ENCODE results near the gene MIPOL1. TPM values are rescaled to one million over a fixed set of nuclear protein-coding genes. Genes with fewer than 3 reads are reported as not detected.
"Not testable (repeated sequence)": the region's sequence is repeated elsewhere in the genome, so short reads cannot be mapped to it uniquely, and the experiment has no call there.

The MIPOL1 gene
- total RNA-seq, 1 donor from 2014 or later, result 18.4 TPM

DNA sequence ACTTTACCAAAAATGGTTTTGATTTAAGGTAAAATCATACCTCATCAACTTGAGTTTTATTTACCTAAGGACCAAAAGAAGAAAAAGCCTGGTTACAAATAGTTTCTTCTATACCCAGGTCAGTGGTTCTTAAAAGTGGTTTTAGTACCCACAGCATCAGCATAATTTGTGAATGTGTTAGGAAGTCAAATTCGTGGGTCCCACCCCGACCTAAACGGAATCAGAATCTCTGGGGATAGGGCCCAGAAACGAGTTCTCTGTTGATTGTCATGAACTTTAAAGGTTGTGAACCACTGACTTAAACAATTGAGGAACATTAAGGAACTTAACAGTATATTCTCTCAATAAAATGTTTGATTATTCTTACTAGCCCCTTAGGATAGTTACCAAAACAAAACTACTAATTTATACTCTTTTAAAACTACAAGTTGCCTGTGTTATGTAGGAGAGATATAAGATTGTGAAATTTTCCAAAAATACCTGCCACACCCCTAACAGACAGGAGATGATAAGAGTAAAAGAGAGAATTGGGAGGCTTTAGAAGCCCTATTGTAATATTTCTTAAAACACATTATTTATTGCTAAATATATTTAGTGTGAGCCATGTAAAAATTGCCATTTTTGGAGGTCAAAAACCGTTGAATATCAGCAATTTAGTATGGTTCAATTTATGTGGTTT lies 24.7 kb upstream of the MIPOL1 start:
- Histone ChIP-seq H3K27me3 (no peaks in the 10 kb centered on the region), H3K9me3 (ENCODE audit: low read depth) (no peaks in the 10 kb centered on the region), H3F3A (ENCODE audit: low read depth) (peaks cover 15% of the 10 kb centered on the region), H3K79me2 (ENCODE audit: low read depth) (peaks cover 24% of the 10 kb centered on the region), H3K36me3 (no peaks in the 10 kb centered on the region), H2AFZ (replicated peaks) (peak overlapping the region; percentile 96), H3K4me3 (peak overlapping the region; percentile 62), H3K4me2 (peak overlapping the region; percentile 87), H3K9ac (no peak overlapping the region), H3K27ac (no peak overlapping the region), H4K20me1 (ENCODE audit: low read depth) (no peaks in the 10 kb centered on the region), H3K4me1 (peaks cover 32% of the 10 kb centered on the region)
- H3K4me1 Mint-ChIP-seq, result peaks cover 10% of the 10 kb centered on the region
- peak overlapping the region; percentile 98 for H3K27ac Mint-ChIP-seq
- no peak for DNase-seq (ENCODE audit: low spot score)
- no peaks in the 10 kb centered on the region for H3K36me3 Mint-ChIP-seq
- TF ChIP-seq EZH2 (IDR thresholded peaks at IDR 0.05), result no peak
- TF ChIP-seq EZH2phosphoT487 (IDR thresholded peaks at IDR 0.05), result no peak
- TF ChIP-seq, protein P1, sequence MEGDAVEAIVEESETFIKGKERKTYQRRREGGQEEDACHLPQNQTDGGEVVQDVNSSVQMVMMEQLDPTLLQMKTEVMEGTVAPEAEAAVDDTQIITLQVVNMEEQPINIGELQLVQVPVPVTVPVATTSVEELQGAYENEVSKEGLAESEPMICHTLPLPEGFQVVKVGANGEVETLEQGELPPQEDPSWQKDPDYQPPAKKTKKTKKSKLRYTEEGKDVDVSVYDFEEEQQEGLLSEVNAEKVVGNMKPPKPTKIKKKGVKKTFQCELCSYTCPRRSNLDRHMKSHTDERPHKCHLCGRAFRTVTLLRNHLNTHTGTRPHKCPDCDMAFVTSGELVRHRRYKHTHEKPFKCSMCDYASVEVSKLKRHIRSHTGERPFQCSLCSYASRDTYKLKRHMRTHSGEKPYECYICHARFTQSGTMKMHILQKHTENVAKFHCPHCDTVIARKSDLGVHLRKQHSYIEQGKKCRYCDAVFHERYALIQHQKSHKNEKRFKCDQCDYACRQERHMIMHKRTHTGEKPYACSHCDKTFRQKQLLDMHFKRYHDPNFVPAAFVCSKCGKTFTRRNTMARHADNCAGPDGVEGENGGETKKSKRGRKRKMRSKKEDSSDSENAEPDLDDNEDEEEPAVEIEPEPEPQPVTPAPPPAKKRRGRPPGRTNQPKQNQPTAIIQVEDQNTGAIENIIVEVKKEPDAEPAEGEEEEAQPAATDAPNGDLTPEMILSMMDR (IDR thresholded peaks at IDR 0.05), result no peak
- no peaks in the 10 kb centered on the region for H3K27me3 Mint-ChIP-seq (ENCODE audit: insufficient read depth, low read depth)
- peak overlapping the region; percentile 96 for H3K4me3 Mint-ChIP-seq
- no peaks in the 10 kb centered on the region for H3K9me3 Mint-ChIP-seq

GRCh38 chr14:37179896-37180502 lies 17.7 kb upstream of the MIPOL1 start:
- no peak overlapping the region for H2AFZ ChIP-seq (replicated peaks)
- no peak overlapping the region for H3K4me2 ChIP-seq
- TF ChIP-seq EZH2phosphoT487 (IDR thresholded peaks at IDR 0.05), result no peak
- TF ChIP-seq, protein P1 (IDR thresholded peaks at IDR 0.05), result no peak
- no peak for TF ChIP-seq EZH2 (IDR thresholded peaks at IDR 0.05)
- H3K36me3 Mint-ChIP-seq, result no peaks in the 10 kb centered on the region
- no peaks in the 10 kb centered on the region for H3K9me3 Mint-ChIP-seq
- H3K79me2 ChIP-seq (ENCODE audit: low read depth), result no peaks in the 10 kb centered on the region
- H3K27me3 ChIP-seq, result no peaks in the 10 kb centered on the region
- no peaks in the 10 kb centered on the region for H4K20me1 ChIP-seq (ENCODE audit: low read depth)
- H3F3A ChIP-seq (ENCODE audit: low read depth), result no peaks in the 10 kb centered on the region
- H3K9me3 ChIP-seq (ENCODE audit: low read depth), result no peaks in the 10 kb centered on the region
- H3K4me1 Mint-ChIP-seq, result no peaks in the 10 kb centered on the region
- H3K9ac ChIP-seq, result no peak overlapping the region
- H3K27ac Mint-ChIP-seq, result no peak overlapping the region
- H3K4me1 ChIP-seq, result peaks cover 1% of the 10 kb centered on the region
- no peak for DNase-seq (ENCODE audit: low spot score)
- H3K27me3 Mint-ChIP-seq (ENCODE audit: insufficient read depth, low read depth), result peaks cover 2% of the 10 kb centered on the region
- no peak overlapping the region for H3K27ac ChIP-seq
- H3K4me3 Mint-ChIP-seq, result no peak overlapping the region
- H3K36me3 ChIP-seq, result no peaks in the 10 kb centered on the region
- no peak overlapping the region for H3K4me3 ChIP-seq

- H3K27me3 ChIP-seq; DNase-seq (ENCODE audit: low spot score); H3K4me3 ChIP-seq; H4K20me1 ChIP-seq (ENCODE audit: low read depth); H3K9me3 Mint-ChIP-seq; H3K36me3 Mint-ChIP-seq; H3K4me1 Mint-ChIP-seq; H3K4me2 ChIP-seq; H3F3A ChIP-seq (ENCODE audit: low read depth); H3K27ac ChIP-seq; H3K4me3 Mint-ChIP-seq; H2AFZ ChIP-seq (replicated peaks); H3K36me3 ChIP-seq; H3K27ac Mint-ChIP-seq; H3K4me1 ChIP-seq; H3K9me3 ChIP-seq (ENCODE audit: low read depth); H3K79me2 ChIP-seq (ENCODE audit: low read depth); H3K9ac ChIP-seq; H3K27me3 Mint-ChIP-seq (ENCODE audit: insufficient read depth, low read depth): not testable (repeated sequence)
These were observed 16.9 kb upstream of the MIPOL1 start for GRCh38 chr14:37180886-37181285.

DNA sequence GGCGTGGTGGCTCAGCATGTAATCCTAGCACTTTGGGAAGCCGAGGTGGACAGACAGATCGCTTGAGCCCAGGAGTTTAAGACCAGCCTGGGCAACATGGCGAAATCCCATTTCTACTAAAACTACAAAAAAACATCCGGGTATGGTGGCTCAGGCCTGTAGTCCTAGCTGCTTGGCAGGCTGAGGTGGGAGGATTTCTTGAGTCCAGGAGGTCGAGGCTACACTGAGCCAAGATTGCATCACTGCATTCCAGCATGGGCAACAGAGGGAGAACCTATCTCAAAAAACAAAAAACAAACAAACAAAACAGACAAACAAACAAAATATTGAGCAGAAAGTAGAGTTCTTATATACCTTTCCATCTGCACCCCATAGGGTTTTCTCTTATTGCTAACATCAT lies 16.3 kb upstream of the MIPOL1 start:
- no peak overlapping the region for H3K4me2 ChIP-seq
- no peak overlapping the region for H3K4me3 ChIP-seq
- Mint-ChIP-seq H3K27me3 (ENCODE audit: insufficient read depth, low read depth) (peaks cover 2% of the 10 kb centered on the region), H3K4me1 (no peaks in the 10 kb centered on the region), H3K36me3 (no peaks in the 10 kb centered on the region), H3K27ac (no peak overlapping the region), H3K4me3 (no peak overlapping the region), H3K9me3 (no peaks in the 10 kb centered on the region)
- H3K27me3 ChIP-seq, result no peaks in the 10 kb centered on the region
- no peak overlapping the region for H3K9ac ChIP-seq
- H4K20me1 ChIP-seq (ENCODE audit: low read depth), result no peaks in the 10 kb centered on the region
- H3K36me3 ChIP-seq, result no peaks in the 10 kb centered on the region
- H3K4me1 ChIP-seq, result no peaks in the 10 kb centered on the region
- no peak for TF ChIP-seq EZH2 (IDR thresholded peaks at IDR 0.05)
- TF ChIP-seq, protein P1 (IDR thresholded peaks at IDR 0.05), result no peak
- no peak for TF ChIP-seq EZH2phosphoT487 (IDR thresholded peaks at IDR 0.05)
- no peak overlapping the region for H2AFZ ChIP-seq (replicated peaks)
- DNase-seq (ENCODE audit: low spot score), result no peak
- H3K27ac ChIP-seq, result no peak overlapping the region
- no peaks in the 10 kb centered on the region for H3K79me2 ChIP-seq (ENCODE audit: low read depth)
- no peaks in the 10 kb centered on the region for H3K9me3 ChIP-seq (ENCODE audit: low read depth)
- H3F3A ChIP-seq (ENCODE audit: low read depth), result no peaks in the 10 kb centered on the region

GRCh38 chr14:37184520-37184919 lies 13.2 kb upstream of the MIPOL1 start:
- DNase-seq (ENCODE audit: low spot score); H3K4me1 ChIP-seq; H3K36me3 Mint-ChIP-seq; H4K20me1 ChIP-seq (ENCODE audit: low read depth); H3K27me3 ChIP-seq; H3K27ac Mint-ChIP-seq; H3K4me2 ChIP-seq; H3K9me3 ChIP-seq (ENCODE audit: low read depth); H3K4me1 Mint-ChIP-seq; H3K36me3 ChIP-seq; H2AFZ ChIP-seq (replicated peaks); H3K27ac ChIP-seq; H3K9ac ChIP-seq; H3K79me2 ChIP-seq (ENCODE audit: low read depth); H3K27me3 Mint-ChIP-seq (ENCODE audit: insufficient read depth, low read depth); H3K4me3 Mint-ChIP-seq; H3K9me3 Mint-ChIP-seq; H3K4me3 ChIP-seq; H3F3A ChIP-seq (ENCODE audit: low read depth): not testable (repeated sequence)
